ENCODE measurements around the gene SLC25A2. TPM values are rescaled to one million over a fixed set of nuclear protein-coding genes. Genes with fewer than 3 reads are reported as not detected.
A peak's percentile ranks its signal among the peaks of the same experiment; 100 is the strongest.

The SLC25A2 gene
- total RNA-seq, 1 donor from 2014 or later = not detected

DNA sequence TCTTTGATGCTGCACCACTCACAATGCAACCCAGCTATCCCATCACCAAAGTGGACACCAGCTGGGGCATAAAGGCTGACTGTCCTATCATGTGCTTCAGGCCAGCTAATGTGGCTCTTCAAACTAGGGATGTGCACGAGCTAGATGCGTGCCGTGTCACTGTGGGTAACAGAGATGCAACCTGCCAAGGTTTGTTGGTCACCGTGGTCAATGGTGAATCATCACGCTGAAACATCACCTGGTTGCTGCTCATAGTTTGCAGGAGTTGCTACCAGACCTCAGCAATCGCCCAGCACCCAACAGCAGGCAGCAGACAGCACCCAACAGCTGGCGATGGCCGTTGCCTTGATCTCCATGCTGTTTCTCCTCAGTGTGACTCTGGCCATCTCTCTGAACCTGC lies 24.4 kb upstream of the SLC25A2 start:
- TF ChIP-seq, protein P1, sequence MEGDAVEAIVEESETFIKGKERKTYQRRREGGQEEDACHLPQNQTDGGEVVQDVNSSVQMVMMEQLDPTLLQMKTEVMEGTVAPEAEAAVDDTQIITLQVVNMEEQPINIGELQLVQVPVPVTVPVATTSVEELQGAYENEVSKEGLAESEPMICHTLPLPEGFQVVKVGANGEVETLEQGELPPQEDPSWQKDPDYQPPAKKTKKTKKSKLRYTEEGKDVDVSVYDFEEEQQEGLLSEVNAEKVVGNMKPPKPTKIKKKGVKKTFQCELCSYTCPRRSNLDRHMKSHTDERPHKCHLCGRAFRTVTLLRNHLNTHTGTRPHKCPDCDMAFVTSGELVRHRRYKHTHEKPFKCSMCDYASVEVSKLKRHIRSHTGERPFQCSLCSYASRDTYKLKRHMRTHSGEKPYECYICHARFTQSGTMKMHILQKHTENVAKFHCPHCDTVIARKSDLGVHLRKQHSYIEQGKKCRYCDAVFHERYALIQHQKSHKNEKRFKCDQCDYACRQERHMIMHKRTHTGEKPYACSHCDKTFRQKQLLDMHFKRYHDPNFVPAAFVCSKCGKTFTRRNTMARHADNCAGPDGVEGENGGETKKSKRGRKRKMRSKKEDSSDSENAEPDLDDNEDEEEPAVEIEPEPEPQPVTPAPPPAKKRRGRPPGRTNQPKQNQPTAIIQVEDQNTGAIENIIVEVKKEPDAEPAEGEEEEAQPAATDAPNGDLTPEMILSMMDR (IDR thresholded peaks at IDR 0.05; ENCODE audit: insufficient read depth, low read length, poor library complexity, severe bottlenecking) = no peak
- H3K4me3 ChIP-seq (ENCODE audit: low read depth, low read length) = no peak overlapping the region
- H3K27me3 ChIP-seq (ENCODE audit: control insufficient read depth, insufficient read depth, low read length) = peaks cover 5% of the 10 kb centered on the region
- H3K36me3 ChIP-seq (ENCODE audit: control insufficient read depth, insufficient read depth, low read length) = no peaks in the 10 kb centered on the region
- no peak for DNase-seq (ENCODE audit: low read depth)

DNA sequence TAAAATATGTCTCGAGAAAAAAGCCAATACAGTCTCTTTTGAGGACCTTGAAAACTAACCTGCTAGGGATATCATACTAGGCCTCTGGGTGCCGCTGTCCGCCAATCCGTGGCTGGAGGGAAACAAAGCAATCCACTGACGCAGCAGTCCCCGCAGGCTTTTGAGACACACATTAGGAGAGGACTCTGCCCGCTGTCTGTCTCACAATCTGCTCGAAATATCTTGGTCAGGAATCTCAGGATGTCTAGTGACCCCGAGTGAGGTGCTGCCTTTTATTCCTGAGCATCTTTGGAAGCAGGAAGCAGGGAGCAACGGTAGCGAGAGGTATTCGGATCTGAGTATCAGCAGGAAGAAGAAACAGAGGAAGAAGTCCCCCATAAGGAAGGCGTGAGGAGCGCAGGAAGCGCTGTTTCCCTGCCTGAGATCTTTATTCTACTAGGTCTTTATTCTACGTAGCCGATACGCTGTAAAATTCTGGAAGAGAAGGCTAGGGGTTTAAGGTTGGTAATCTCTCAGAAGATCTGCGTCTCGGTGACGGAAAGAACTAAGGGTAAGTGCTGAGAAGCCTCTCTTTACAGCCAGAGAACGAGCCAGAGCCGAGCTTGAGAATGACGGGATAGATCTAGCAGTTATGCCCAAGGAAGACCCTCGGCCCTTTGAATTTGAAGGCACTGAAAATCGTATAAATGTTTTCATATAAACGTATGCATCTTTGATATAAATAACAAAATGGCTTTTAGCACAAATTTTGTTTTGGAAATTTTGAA lies 22.4 kb upstream of the SLC25A2 start:
- TF ChIP-seq, protein P1 (IDR thresholded peaks at IDR 0.05; ENCODE audit: insufficient read depth, low read length, poor library complexity, severe bottlenecking) = peak; percentile 63

DNA sequence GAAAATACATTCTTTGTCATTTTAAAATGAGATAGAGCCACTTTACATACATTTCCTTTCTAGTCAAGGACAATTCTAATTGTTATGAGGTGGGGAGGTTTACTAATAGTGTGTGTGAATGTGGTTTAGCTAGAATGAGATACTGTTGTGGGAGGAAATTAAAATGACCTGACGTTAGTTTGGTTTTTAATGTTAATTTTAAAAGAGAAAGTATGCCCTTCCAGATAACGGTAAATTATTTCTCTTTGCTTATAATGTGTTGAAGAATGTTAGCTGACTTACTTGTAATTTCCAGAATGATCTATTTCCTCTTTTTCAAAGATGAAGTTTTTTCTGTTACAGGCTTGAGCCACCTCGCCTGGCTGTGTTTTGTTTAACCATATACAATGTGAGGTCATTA lies 18.4 kb upstream of the SLC25A2 start:
- TF ChIP-seq, protein P1 (IDR thresholded peaks at IDR 0.05; ENCODE audit: insufficient read depth, low read length, poor library complexity, severe bottlenecking) = no peak
- H3K4me3 ChIP-seq (ENCODE audit: low read depth, low read length) = no peak overlapping the region
- H3K36me3 ChIP-seq (ENCODE audit: control insufficient read depth, insufficient read depth, low read length) = no peaks in the 10 kb centered on the region
- no peak for DNase-seq (ENCODE audit: low read depth)
- H3K27me3 ChIP-seq (ENCODE audit: control insufficient read depth, insufficient read depth, low read length) = no peaks in the 10 kb centered on the region

More for the DNA sequence above, 22.4 kb upstream of the SLC25A2 start:
- DNase-seq (ENCODE audit: low read depth) = no peak
- H3K27me3 ChIP-seq (ENCODE audit: control insufficient read depth, insufficient read depth, low read length) = no peaks in the 10 kb centered on the region
- H3K4me3 ChIP-seq (ENCODE audit: low read depth, low read length) = peak overlapping the region; percentile 24
- H3K36me3 ChIP-seq (ENCODE audit: control insufficient read depth, insufficient read depth, low read length) = no peaks in the 10 kb centered on the region

DNA sequence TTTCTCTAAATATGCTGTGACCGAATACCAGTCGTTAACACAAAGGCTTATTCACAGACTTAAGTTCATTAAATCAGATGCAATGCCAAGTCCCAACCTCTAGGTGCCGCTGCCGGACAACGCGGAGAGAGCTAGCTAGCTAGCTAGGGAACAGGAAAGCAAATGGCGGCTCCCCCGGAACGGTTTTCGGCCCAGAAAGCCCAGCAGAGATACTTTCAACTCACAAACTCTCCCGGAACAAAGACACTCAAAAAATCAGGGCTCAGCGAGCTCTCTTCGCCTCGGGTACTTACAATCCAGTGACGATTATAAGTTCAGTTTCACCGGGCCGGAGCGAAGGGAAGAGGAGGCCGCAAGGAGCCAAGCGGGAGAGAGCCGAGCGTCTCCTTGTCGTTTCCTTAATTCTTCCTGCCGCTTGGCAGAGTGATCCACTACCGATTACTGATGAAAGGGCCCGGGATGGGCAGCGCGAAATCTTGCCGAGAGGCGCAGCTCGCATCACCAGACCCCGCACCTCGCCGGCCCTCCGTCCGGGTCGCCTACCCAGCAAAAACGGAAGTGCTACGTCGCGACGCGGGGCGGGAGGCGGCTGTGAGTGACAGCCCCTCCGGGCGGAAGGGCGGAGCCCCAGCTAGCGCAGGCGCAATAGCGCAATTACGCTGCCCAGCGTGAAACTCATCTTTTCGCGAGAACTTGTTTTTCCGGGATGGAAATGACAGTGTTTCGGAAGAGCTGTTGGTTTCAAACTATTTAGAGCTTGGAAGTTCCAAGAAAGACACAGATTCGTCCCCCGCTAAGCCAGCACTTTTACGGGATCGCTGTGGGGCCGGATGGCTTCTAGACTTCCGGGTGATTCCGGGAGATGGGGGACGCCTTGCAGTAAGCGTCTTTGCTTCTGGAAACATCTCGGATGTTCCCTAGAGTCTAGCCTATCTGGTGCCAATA lies 16.6 kb upstream of the SLC25A2 start, which contains the start of gene TAF7:
TAF7 (minus strand) TSS at position 560 of the 945 bp plus-strand sequence. CDS start 740 bp downstream, outside the sequence.
- Histone ChIP-seq H3K36me3 (ENCODE audit: control insufficient read depth, insufficient read depth, low read length) (no peaks in the 10 kb centered on the region), H3K27me3 (ENCODE audit: control insufficient read depth, insufficient read depth, low read length) (no peaks in the 10 kb centered on the region), H3K4me3 (ENCODE audit: low read depth, low read length) (peak within 1 kb of the TSS; percentile 69)
- TF ChIP-seq, protein P1 (IDR thresholded peaks at IDR 0.05; ENCODE audit: insufficient read depth, low read length, poor library complexity, severe bottlenecking) = peak; percentile 85
- DNase-seq (ENCODE audit: low read depth) = peak; percentile 62

DNA sequence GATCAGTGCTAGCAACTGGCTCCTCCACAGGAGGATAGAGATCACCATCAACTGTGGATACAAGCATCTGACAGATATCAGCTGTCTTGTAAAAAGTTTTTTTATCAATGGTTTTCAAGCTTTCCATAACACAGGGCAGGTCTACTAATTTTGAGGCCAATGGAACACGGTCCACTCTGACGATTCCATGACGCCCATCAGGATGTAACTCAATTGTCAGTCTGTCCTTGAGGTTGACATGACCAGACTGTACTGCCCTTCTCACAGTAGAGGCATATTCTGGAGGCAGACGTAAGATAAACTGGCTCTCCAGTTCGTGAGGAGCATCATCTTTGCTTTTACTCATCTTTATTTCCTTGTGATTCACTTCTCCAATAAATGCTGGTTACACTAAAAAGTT lies 15.8 kb upstream of the SLC25A2 start:
- H3K27me3 ChIP-seq (ENCODE audit: control insufficient read depth, insufficient read depth, low read length) = no peaks in the 10 kb centered on the region
- no peak for DNase-seq (ENCODE audit: low read depth)
- TF ChIP-seq, protein P1 (IDR thresholded peaks at IDR 0.05; ENCODE audit: insufficient read depth, low read length, poor library complexity, severe bottlenecking) = no peak

More for the DNA sequence above, 15.8 kb upstream of the SLC25A2 start:
- Histone ChIP-seq H3K4me3 (ENCODE audit: low read depth, low read length) (peak overlapping the region; percentile 69), H3K36me3 (ENCODE audit: control insufficient read depth, insufficient read depth, low read length) (no peaks in the 10 kb centered on the region)

All from kidney epithelial cell (primary cell).